CD4-positive, alpha-beta memory T cell (primary cell): ENCODE results near the gene MMP8. TPM values are rescaled to one million over a fixed set of nuclear protein-coding genes. Genes with fewer than 3 reads are reported as not detected.

ENCODE experiments used
- CTCF ChIA-PET: fragments of 350-600 bp; sonication (Branson Sonifier 250); formaldehyde crosslinking; loops from one replicate; lab custom pipeline; 2021; ENCODE audit warnings: inconsistent platforms; ENCODE audit not compliant: partially characterized antibody; lab: Charles Lee
- POLR2A ChIA-PET: fragments of 350-600 bp; sonication (Branson Sonifier 250); formaldehyde crosslinking; loops from one replicate; lab custom pipeline; 2021; ENCODE audit not compliant: partially characterized antibody; lab: Charles Lee
- DNase-seq, 5 donors: peaks; one replicate each; pipeline versions ENCODE4 v3.0.0 to v3.0.0-alpha.2; 2020 to 2022; ENCODE audit warnings: mixed read lengths in 1 of 5
- H3K27ac ChIP-seq: one replicate; pipeline ENCODE4 v1.7.0; 2013; ENCODE audit warnings: low read depth, low read length
- H3K27me3 ChIP-seq: 2 replicates; pipeline ENCODE4 v1.7.0; 2013; ENCODE audit warnings: mild to moderate bottlenecking, low read length, moderate library complexity; ENCODE audit not compliant: insufficient read depth
- H3K36me3 ChIP-seq: 2 replicates; pipeline ENCODE4 v1.7.0; 2013; ENCODE audit warnings: mild to moderate bottlenecking, low read length, moderate library complexity; ENCODE audit not compliant: insufficient read depth
- H3K4me1 ChIP-seq: 2 replicates; pipeline ENCODE4 v1.7.0; 2013; ENCODE audit warnings: mild to moderate bottlenecking, low read length, moderate library complexity; ENCODE audit not compliant: insufficient read depth
- H3K4me3 ChIP-seq, 2 donors: one replicate each; pipeline ENCODE4 v1.7.0; 2013; ENCODE audit warnings: low read length in 2 of 2, mild to moderate bottlenecking in 1 of 2
- H3K9me3 ChIP-seq, 2 donors: one replicate each; pipeline ENCODE4 v1.7.0; 2013; ENCODE audit warnings: low read length in 2 of 2, control low read depth in 1 of 2; ENCODE audit not compliant: control insufficient read depth in 1 of 2
- H3K27ac Mint-ChIP-seq, 7 donors: one replicate each; pipeline ENCODE4 v1.8.0; 2020 to 2021; ENCODE audit warnings: mixed read lengths in 7 of 7, mild to moderate bottlenecking in 6 of 7, inconsistent platforms in 3 of 7, moderate library complexity in 3 of 7
- H3K27me3 Mint-ChIP-seq, 2 donors: one replicate each; pipeline ENCODE4 v1.8.0; 2020 to 2021; ENCODE audit warnings: mixed read lengths in 2 of 2
- H3K36me3 Mint-ChIP-seq, 2 donors: one replicate each; pipeline ENCODE4 v1.8.0; 2020 to 2021; ENCODE audit warnings: mixed read lengths in 2 of 2, inconsistent platforms in 1 of 2, mild to moderate bottlenecking in 1 of 2
- H3K4me1 Mint-ChIP-seq, 4 donors: one replicate each; pipeline ENCODE4 v1.8.0; 2020 to 2021; ENCODE audit warnings: mixed read lengths in 4 of 4, mild to moderate bottlenecking in 1 of 4
- H3K4me3 Mint-ChIP-seq, 8 donors: one replicate each; pipeline ENCODE4 v1.8.0; 2020 to 2021; ENCODE audit warnings: mixed read lengths in 8 of 8, mild to moderate bottlenecking in 7 of 8, moderate library complexity in 6 of 8, inconsistent platforms in 3 of 8
- H3K9me3 Mint-ChIP-seq, 8 donors: one replicate each; pipeline ENCODE4 v1.8.0; 2020 to 2021; ENCODE audit warnings: mixed read lengths in 8 of 8, mild to moderate bottlenecking in 5 of 8, inconsistent platforms in 3 of 8, moderate library complexity in 1 of 8
- intact Hi-C: fragments of 100-400 bp; cut with micrococcal nuclease; formaldehyde crosslinking; loops from one replicate; pipeline ENCODE4 v1.15.1; 2023
- polyA plus RNA-seq, 2 donors: library from polyadenylated mRNA; unstranded; fragments of 300-500 nt; fragmentation: Illumina TruSeq; gene quantifications; one replicate each; pipeline ENCODE4 v1.2.3, GENCODE V29; 2021
- total RNA-seq, 2 experiments: library from RNA; stranded (reverse); gene quantifications; one replicate each; pipeline ENCODE4 v1.2.3, GENCODE V29; 2021

The MMP8 gene
- total and polyA plus RNA-seq, 4 experiments from 2014 or later, result not detected

GRCh38 chr11:102719620-102720277 lies 5.0 kb downstream of the MMP8 start:
- POLR2A ChIA-PET, result no interaction called here
- Histone ChIP-seq H3K4me1 (no peaks in the 10 kb centered on the region), H3K27me3 (no peaks in the 10 kb centered on the region), H3K36me3 (no peaks in the 10 kb centered on the region), H3K4me3 (no peak overlapping the region), H3K9me3 (no peaks in the 10 kb centered on the region), H3K27ac (no peak overlapping the region)
- intact Hi-C loops, result no loop called here
- CTCF ChIA-PET, result no interaction called here
- Mint-ChIP-seq H3K27ac (no peak overlapping the region), H3K27me3 (peaks cover 7 to 21% of the 10 kb centered on the region in 2 donors), H3K9me3 (peaks cover 0 to 8% (median under 1%) of the 10 kb centered on the region in 8 donors), H3K4me1 (no peaks in the 10 kb centered on the region), H3K36me3 (no peaks in the 10 kb centered on the region), H3K4me3 (no peak overlapping the region)
- DNase-seq, result no peak

GRCh38 chr11:102717280-102717679 lies 7.5 kb downstream of the MMP8 start:
- Mint-ChIP-seq H3K27ac (no peak overlapping the region), H3K27me3 (peaks cover 16 to 22% of the 10 kb centered on the region in 2 donors), H3K36me3 (no peaks in the 10 kb centered on the region), H3K4me1 (no peaks in the 10 kb centered on the region), H3K4me3 (no peak overlapping the region), H3K9me3 (peaks cover 0 to 6% (median 0%) of the 10 kb centered on the region in 8 donors)
- CTCF ChIA-PET, result no interaction called here
- Histone ChIP-seq H3K36me3 (no peaks in the 10 kb centered on the region), H3K4me1 (no peaks in the 10 kb centered on the region), H3K4me3 (no peak overlapping the region), H3K27me3 (no peaks in the 10 kb centered on the region), H3K9me3 (no peaks in the 10 kb centered on the region), H3K27ac (no peak overlapping the region)
- POLR2A ChIA-PET, result no interaction called here
- no peak for DNase-seq
- intact Hi-C loops, result no loop called here

GRCh38 chr11:102716527-102716926 lies 8.2 kb downstream of the MMP8 start:
- Mint-ChIP-seq H3K36me3 (no peaks in the 10 kb centered on the region), H3K27ac (no peak overlapping the region), H3K4me1 (no peaks in the 10 kb centered on the region), H3K27me3 (peaks cover 16 to 22% of the 10 kb centered on the region in 2 donors), H3K4me3 (no peak overlapping the region), H3K9me3 (peaks cover 0 to 6% (median 0%) of the 10 kb centered on the region in 8 donors)
- ChIA-PET CTCF (no interaction called here), POLR2A (no interaction called here)
- Histone ChIP-seq H3K4me3 (no peak overlapping the region), H3K4me1 (no peaks in the 10 kb centered on the region), H3K36me3 (no peaks in the 10 kb centered on the region), H3K27me3 (no peaks in the 10 kb centered on the region), H3K27ac (no peak overlapping the region), H3K9me3 (no peaks in the 10 kb centered on the region)
- no peak for DNase-seq
- intact Hi-C loops, result no loop called here

DNA sequence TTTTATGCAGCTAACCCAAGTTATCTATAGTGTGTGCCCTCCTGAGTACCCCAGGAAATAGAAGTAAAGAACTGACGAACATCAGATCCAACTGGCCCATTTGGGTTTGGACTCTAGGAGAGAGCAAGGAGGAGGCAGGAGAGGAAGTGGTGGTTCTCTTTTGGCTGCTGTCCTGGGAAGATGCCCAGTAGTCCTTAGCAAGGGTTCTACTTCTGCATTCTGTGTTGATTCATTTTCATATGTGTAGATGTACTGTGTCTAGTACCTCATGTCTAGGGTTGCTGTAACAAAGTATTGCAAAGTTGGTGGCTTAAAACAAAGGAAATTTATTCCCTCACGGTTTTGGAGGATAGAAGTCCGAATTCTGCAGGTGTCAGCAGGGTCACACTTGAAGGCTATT lies 12.6 kb downstream of the MMP8 start:
- H3K4me3 ChIP-seq, result no peak overlapping the region
- DNase-seq, result no peak
- H3K4me1 ChIP-seq, result no peaks in the 10 kb centered on the region
- no peak overlapping the region for H3K27ac Mint-ChIP-seq
- intact Hi-C loops, result no loop called here
- H3K4me3 Mint-ChIP-seq, result no peak overlapping the region
- ChIA-PET CTCF (no interaction called here), POLR2A (no interaction called here)
- H3K4me1 Mint-ChIP-seq, result no peaks in the 10 kb centered on the region
- peaks cover 11 to 13% of the 10 kb centered on the region in 2 donors for H3K27me3 Mint-ChIP-seq
- no peak overlapping the region for H3K27ac ChIP-seq
- H3K9me3 Mint-ChIP-seq, result no peaks in the 10 kb centered on the region
- H3K27me3 ChIP-seq, result no peaks in the 10 kb centered on the region
- no peaks in the 10 kb centered on the region for H3K36me3 ChIP-seq
- H3K9me3 ChIP-seq, result no peaks in the 10 kb centered on the region
- no peaks in the 10 kb centered on the region for H3K36me3 Mint-ChIP-seq

DNA sequence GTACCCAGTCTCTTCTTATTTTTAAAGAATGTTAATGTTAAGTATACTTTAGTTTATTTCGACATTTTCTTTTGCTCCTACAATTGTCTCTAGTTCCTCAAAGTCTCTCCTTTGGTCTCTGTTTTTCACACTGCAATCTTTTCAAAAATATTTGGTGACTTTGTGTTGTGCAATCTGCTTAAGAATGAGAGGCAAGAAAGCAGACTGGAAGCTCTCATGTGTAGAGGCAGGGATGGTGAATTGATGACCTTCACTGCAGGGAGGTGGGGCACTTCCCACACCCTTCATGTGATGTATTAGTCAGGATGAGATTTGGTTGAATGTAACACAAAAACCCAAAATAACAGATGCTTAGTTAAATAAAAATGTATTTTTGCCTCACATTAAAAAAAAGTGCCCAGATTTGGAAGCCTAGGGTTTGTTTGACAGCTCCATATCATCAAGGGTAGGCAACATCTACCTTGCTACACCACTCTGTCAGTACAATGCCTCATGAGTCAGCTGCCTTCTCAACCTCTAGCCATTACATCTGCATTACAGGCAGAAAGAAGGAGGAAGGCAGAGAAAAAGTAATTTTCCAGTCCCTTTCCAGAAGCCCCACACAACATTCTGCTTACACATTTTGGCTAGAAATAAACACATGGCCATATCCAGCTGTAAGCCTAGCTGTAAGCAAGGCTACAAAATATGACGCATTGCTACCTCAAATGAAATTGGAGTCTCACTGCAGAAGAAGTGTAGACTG lies 15.4 kb downstream of the MMP8 start:
- no peaks in the 10 kb centered on the region for H3K27me3 ChIP-seq
- ChIA-PET POLR2A (no interaction called here), CTCF (no interaction called here)
- H3K4me3 Mint-ChIP-seq, result no peak overlapping the region
- no peak overlapping the region for H3K4me3 ChIP-seq
- intact Hi-C loops, result no loop called here
- no peak overlapping the region for H3K27ac ChIP-seq
- DNase-seq, result no peak
- H3K36me3 ChIP-seq, result no peaks in the 10 kb centered on the region
- H3K4me1 ChIP-seq, result no peaks in the 10 kb centered on the region
- no peaks in the 10 kb centered on the region for H3K36me3 Mint-ChIP-seq
- no peaks in the 10 kb centered on the region for H3K9me3 Mint-ChIP-seq
- no peaks in the 10 kb centered on the region for H3K9me3 ChIP-seq
- peaks cover 8 to 11% of the 10 kb centered on the region in 2 donors for H3K27me3 Mint-ChIP-seq
- peaks cover 0 to 4% (median 2%) of the 10 kb centered on the region in 4 donors for H3K4me1 Mint-ChIP-seq
- no peak overlapping the region for H3K27ac Mint-ChIP-seq

GRCh38 chr11:102708654-102709053 lies 16.1 kb downstream of the MMP8 start:
- H3K4me1 ChIP-seq, result no peaks in the 10 kb centered on the region
- intact Hi-C loops, result no loop called here
- no peaks in the 10 kb centered on the region for H3K9me3 ChIP-seq
- DNase-seq, result no peak
- H3K27ac ChIP-seq, result no peak overlapping the region
- ChIA-PET POLR2A (no interaction called here), CTCF (no interaction called here)
- Mint-ChIP-seq H3K4me3 (no peak overlapping the region), H3K9me3 (no peaks in the 10 kb centered on the region), H3K36me3 (no peaks in the 10 kb centered on the region), H3K27me3 (peaks cover 7 to 13% of the 10 kb centered on the region in 2 donors), H3K4me1 (peaks cover 0 to 4% (median 2%) of the 10 kb centered on the region in 4 donors), H3K27ac (no peak overlapping the region)
- H3K4me3 ChIP-seq, result no peak overlapping the region
- no peaks in the 10 kb centered on the region for H3K27me3 ChIP-seq
- H3K36me3 ChIP-seq, result no peaks in the 10 kb centered on the region

- no peaks in the 10 kb centered on the region for H3K27me3 ChIP-seq
- H3K4me3 Mint-ChIP-seq, result no peak within 1 kb of the TSS
- POLR2A ChIA-PET, result no interaction called here
- no peak within 1 kb of the TSS for H3K27ac Mint-ChIP-seq
- no peak for DNase-seq
- peaks cover 4 to 7% of the 10 kb centered on the region in 2 donors for H3K27me3 Mint-ChIP-seq
- no peaks in the 10 kb centered on the region for H3K4me1 ChIP-seq
- H3K36me3 ChIP-seq, result no peaks in the 10 kb centered on the region
- H3K4me1 Mint-ChIP-seq, result peaks cover 0 to 4% (median 2%) of the 10 kb centered on the region in 4 donors
- H3K9me3 Mint-ChIP-seq, result no peaks in the 10 kb centered on the region
- CTCF ChIA-PET, result interaction anchor here (1.4 kb wide), 1 partner anchor 9 kb away, joined by 3 read pairs; no protein-coding TSS in a partner anchor
- no peaks in the 10 kb centered on the region for H3K36me3 Mint-ChIP-seq
- no peak within 1 kb of the TSS for H3K4me3 ChIP-seq
- no peak within 1 kb of the TSS for H3K27ac ChIP-seq
- H3K9me3 ChIP-seq, result no peaks in the 10 kb centered on the region
- intact Hi-C loops, result no loop called here
Measured at GRCh38 chr11:102705626-102706025, 19.1 kb downstream of the MMP8 start, which contains the start of gene MMP27. TSS of gene MMP27 (minus strand) at chr11:102705769. CDS start at chr11:102705714, 55 bp downstream.
